H1 (cell line): Measurements from ENCODE around the gene ASIC1. TPM values are rescaled to one million over a fixed set of nuclear protein-coding genes. Genes with fewer than 3 reads are reported as not detected.

Experiments used
- CTCF ChIA-PET: fragments of 300-600 bp; sonication (Branson Sonifier 250); formaldehyde crosslinking; loops from one replicate; lab custom pipeline; 2021; ENCODE audit not compliant: partially characterized antibody; lab: Charles Lee
- POLR2A ChIA-PET: fragments of 300-600 bp; sonication (Branson Sonifier 250); formaldehyde crosslinking; loops from one replicate; lab custom pipeline; 2021; ENCODE audit warnings: inconsistent platforms; ENCODE audit not compliant: partially characterized antibody; lab: Charles Lee
- DNase-seq, 2 experiments: peaks; one replicate each; pipeline versions ENCODE4 v3.0.0 to v3.0.0-alpha.2; 2010 to 2022; ENCODE audit warnings: low spot score in 2 of 2, low read depth in 1 of 2, mixed read lengths in 1 of 2
- FAIRE-seq: peaks from 2 replicates; lab custom pipeline; 2011; peaks lifted over from hg19 to GRCh38; lab: Jason Lieb, UNC
- H2AFZ ChIP-seq: 2 replicates; pipeline ENCODE4 v1.8.1; 2012; ENCODE audit warnings: low read length, inconsistent platforms
- H2AK5ac ChIP-seq: 2 replicates; pipeline ENCODE4 v1.6.1; 2013; ENCODE audit warnings: low read depth, low read length
- H2BK120ac ChIP-seq: replicated peaks from 2 replicates; pipeline ENCODE3; 2013; ENCODE audit warnings: low read depth, low read length, inconsistent platforms
- H2BK12ac ChIP-seq: 2 replicates; pipeline ENCODE4 v1.6.1; 2013; ENCODE audit warnings: low read depth, low read length
- H2BK15ac ChIP-seq: 2 replicates; pipeline ENCODE4 v1.6.1; 2013; ENCODE audit warnings: low read length
- H2BK20ac ChIP-seq: 2 replicates; pipeline ENCODE4 v1.6.1; 2013; ENCODE audit warnings: low read length
- H2BK5ac ChIP-seq: 2 replicates; pipeline ENCODE4 v1.6.1; 2013; ENCODE audit warnings: low read depth, low read length
- H3K14ac ChIP-seq: 2 replicates; pipeline ENCODE4 v1.6.1; 2013; ENCODE audit warnings: inconsistent platforms; ENCODE audit not compliant: insufficient read length
- H3K18ac ChIP-seq: 2 replicates; pipeline ENCODE4 v1.6.1; 2013; ENCODE audit warnings: low read length; ENCODE audit errors: extremely low read depth
- H3K23ac ChIP-seq: 2 replicates; pipeline ENCODE4 v1.6.1; 2013; ENCODE audit warnings: inconsistent platforms; ENCODE audit not compliant: insufficient read length
- H3K23me2 ChIP-seq: 2 replicates; pipeline ENCODE4 v1.6.1; 2013; ENCODE audit warnings: low read depth, low read length
- H3K27ac ChIP-seq: 2 replicates; pipeline ENCODE4 v1.6.1; 2011; ENCODE audit warnings: low read depth, low read length, inconsistent platforms
- H3K27me3 ChIP-seq, 4 experiments: replicated peaks in 1 of 4; 1 replicate in 1 of 4; 2 replicates in 3 of 4; pipeline versions ENCODE4 v1.6.1 to v1.8.1; 2011 to 2013; ENCODE audit warnings: low read length in 3 of 4, mild to moderate bottlenecking in 3 of 4, inconsistent platforms in 2 of 4, mixed read lengths in 2 of 4, moderate library complexity in 1 of 4; ENCODE audit not compliant: control insufficient read depth in 3 of 4, insufficient read depth in 3 of 4; ENCODE audit errors: extremely low read depth in 1 of 4
- H3K36me3 ChIP-seq, 4 experiments: 2 replicates each; pipeline versions ENCODE4 v1.6.1 to v1.8.1; 2011 to 2013; ENCODE audit warnings: mild to moderate bottlenecking in 4 of 4, low read length in 3 of 4, moderate library complexity in 2 of 4, control low read depth in 1 of 4, inconsistent platforms in 1 of 4; ENCODE audit not compliant: insufficient read depth in 4 of 4, control insufficient read depth in 2 of 4
- H3K4ac ChIP-seq: replicated peaks from 2 replicates; pipeline ENCODE3; 2013; ENCODE audit warnings: low read length, low read depth, mixed read lengths, inconsistent platforms; ENCODE audit not compliant: insufficient read length
- H3K4me1 ChIP-seq, 4 experiments: replicated peaks in 1 of 4; 1 replicate in 1 of 4; 2 replicates in 3 of 4; pipeline versions ENCODE4 v1.6.1 to v1.8.1; 2011 to 2013; ENCODE audit warnings: low read length in 3 of 4, inconsistent platforms in 2 of 4, mixed read lengths in 1 of 4; ENCODE audit not compliant: insufficient read depth in 4 of 4, control insufficient read depth in 3 of 4
- H3K4me2 ChIP-seq, 2 experiments: 2 replicates each; pipeline versions ENCODE4 v1.6.1 to v1.8.1; 2011 to 2013; ENCODE audit warnings: low read depth in 2 of 2, low read length in 2 of 2, control low read depth in 1 of 2, inconsistent platforms in 1 of 2, mild to moderate bottlenecking in 1 of 2; ENCODE audit not compliant: insufficient read depth in 1 of 2
- H3K4me3 ChIP-seq, 4 experiments: fragments of 200-600, 300-600 bp in 1 of 4; sonication (generic), shearing (Covaris generic), sonication (Bioruptor Twin) in 1 of 4; 2 replicates each; pipeline versions ENCODE4 v1.5.1 to v1.8.1; 2011 to 2016; ENCODE audit warnings: low read length in 4 of 4, low read depth in 3 of 4, control low read depth in 2 of 4, inconsistent platforms in 2 of 4, mild to moderate bottlenecking in 2 of 4, mixed read lengths in 1 of 4, moderate library complexity in 1 of 4; ENCODE audit not compliant: insufficient read depth in 2 of 4; ENCODE audit errors: extremely low read depth in 1 of 4
- H3K56ac ChIP-seq: replicated peaks from 2 replicates; pipeline ENCODE3; 2013; ENCODE audit warnings: low read depth, mild to moderate bottlenecking, mixed read lengths, low read length, inconsistent platforms; ENCODE audit not compliant: insufficient read length
- H3K79me1 ChIP-seq: 2 replicates; pipeline ENCODE4 v1.6.1; 2013; ENCODE audit warnings: low read depth, low read length, control low read depth
- H3K79me2 ChIP-seq, 2 experiments: 2 replicates each; pipeline versions ENCODE4 v1.6.1 to v1.8.1; 2012 to 2013; ENCODE audit warnings: low read length in 2 of 2, mild to moderate bottlenecking in 2 of 2, inconsistent platforms in 1 of 2; ENCODE audit not compliant: insufficient read depth in 2 of 2, control insufficient read depth in 1 of 2
- H3K9ac ChIP-seq, 4 experiments: replicated peaks in 1 of 4; 1 replicate in 1 of 4; 2 replicates in 3 of 4; pipeline versions ENCODE4 v1.6.1 to v1.8.1; 2011 to 2013; ENCODE audit warnings: low read depth in 3 of 4, low read length in 3 of 4, control low read depth in 2 of 4, mild to moderate bottlenecking in 2 of 4, moderate library complexity in 2 of 4, inconsistent platforms in 1 of 4; ENCODE audit errors: extremely low read depth in 1 of 4
- H3K9me3 ChIP-seq, 2 experiments: 2 replicates each; pipeline versions ENCODE4 v1.6.1 to v1.8.1; 2012 to 2013; ENCODE audit warnings: mild to moderate bottlenecking in 2 of 2, moderate library complexity in 2 of 2, control low read depth in 1 of 2, inconsistent platforms in 1 of 2, low read depth in 1 of 2, low read length in 1 of 2, mixed read lengths in 1 of 2; ENCODE audit not compliant: insufficient read depth in 2 of 2
- H4K20me1 ChIP-seq, 2 experiments: replicated peaks in 1 of 2; 2 replicates each; pipeline versions ENCODE3 to v1.8.1; 2011 to 2013; ENCODE audit warnings: inconsistent platforms in 2 of 2, low read length in 2 of 2, mild to moderate bottlenecking in 1 of 2; ENCODE audit not compliant: insufficient read depth in 2 of 2, control insufficient read depth in 1 of 2
- H4K5ac ChIP-seq: 2 replicates; pipeline ENCODE4 v1.6.1; 2013; ENCODE audit warnings: low read length, low read depth, mixed read lengths, inconsistent platforms; ENCODE audit not compliant: insufficient read length
- H4K8ac ChIP-seq: 2 replicates; pipeline ENCODE4 v1.8.0; 2013; ENCODE audit warnings: mild to moderate bottlenecking, moderate library complexity, low read length, inconsistent platforms; ENCODE audit not compliant: insufficient read depth; ENCODE audit errors: extremely low read depth
- H4K91ac ChIP-seq: replicated peaks from 2 replicates; pipeline ENCODE3; 2013; ENCODE audit warnings: low read length, mixed read lengths, inconsistent platforms; ENCODE audit not compliant: insufficient read length
- BCL11A ChIP-seq, 2 experiments: IDR thresholded peaks; one replicate each; pipeline ENCODE4 v1.6.1; 2011; ENCODE audit warnings: low read depth in 2 of 2, low read length in 2 of 2, mild to moderate bottlenecking in 2 of 2
- CEBPB ChIP-seq: IDR thresholded peaks from 2 replicates; pipeline ENCODE4 v1.6.1; 2012; ENCODE audit warnings: low read depth, low read length
- FOSL1 ChIP-seq: IDR thresholded peaks from 2 replicates; pipeline ENCODE4 v1.6.1; 2011; ENCODE audit warnings: mild to moderate bottlenecking, low read depth, low read length, moderate library complexity; ENCODE audit not compliant: insufficient read depth
- GABPA ChIP-seq: IDR thresholded peaks from 2 replicates; pipeline ENCODE4 v1.6.1; 2011; ENCODE audit warnings: mild to moderate bottlenecking, low read length, moderate library complexity, borderline replicate concordance; ENCODE audit not compliant: insufficient read depth
- HDAC6 ChIP-seq: IDR thresholded peaks from one replicate; pipeline ENCODE4 v1.7.1; 2012; ENCODE audit warnings: low read depth, mild to moderate bottlenecking, inconsistent platforms, low read length, moderate library complexity
- KDM4A ChIP-seq: IDR thresholded peaks from one replicate; pipeline ENCODE4 v1.7.1; 2012; ENCODE audit warnings: low read depth, mild to moderate bottlenecking, moderate library complexity, low read length, inconsistent platforms; ENCODE audit not compliant: severe bottlenecking
- POLR2AphosphoS5 ChIP-seq: IDR thresholded peaks from 2 replicates; pipeline ENCODE4 v1.6.1; 2011; ENCODE audit warnings: low read depth, low read length
- RNF2 ChIP-seq: fragments of 200-900, 300-1000 bp; sonication (generic); IDR thresholded peaks from 2 replicates; pipeline ENCODE4 v1.7.1; 2016; ENCODE audit warnings: borderline replicate concordance, low read depth, mild to moderate bottlenecking, antibody characterized with exemption, low read length; ENCODE audit not compliant: poor library complexity, severe bottlenecking; ENCODE audit errors: missing control alignments
- SIN3A ChIP-seq, 2 experiments: IDR thresholded peaks in 1 of 2; conservative IDR thresholded peaks in 1 of 2; 2 replicates each; pipeline ENCODE4 v1.6.1; 2011 to 2012; ENCODE audit warnings: low read length in 2 of 2, improper control_type of control experiment in 1 of 2, low read depth in 1 of 2, mild to moderate bottlenecking in 1 of 2
- SIRT6 ChIP-seq: IDR thresholded peaks from one replicate; pipeline ENCODE4 v1.7.1; 2012; ENCODE audit warnings: low read length, inconsistent platforms
- ZNF274 ChIP-seq: IDR thresholded peaks from 2 replicates; pipeline ENCODE4 v1.7.0; 2012; ENCODE audit warnings: low read length, borderline replicate concordance; ENCODE audit errors: extremely low read depth
- WGBS, 2 experiments: shearing (Covaris generic) in 1 of 2; methylation state at CpG; one replicate each; pipeline versions ENCODE4 v1.1.6 to v1.1.7; 2013 to 2015; ENCODE audit warnings: low lambda C conversion rate in 2 of 2, mixed read lengths in 2 of 2, inconsistent platforms in 1 of 2, low coverage in 1 of 2, missing lambda C conversion rate in 1 of 2; ENCODE audit not compliant: insufficient replicate concordance in 2 of 2, insufficient coverage in 1 of 2, insufficient read length in 1 of 2; ENCODE audit errors: extremely low coverage in 1 of 2, missing lambda C conversion rate in 1 of 2; 5-methylcytosine and 5-hydroxymethylcytosine counted together
- polyA plus RNA-seq, 7 experiments: library from polyadenylated mRNA; depleted of rRNA in 3 of 7; stranded (reverse) in 5 of 7; unstranded in 2 of 7; fragments of >200 nt in 5 of 7; fragments of 200-250 nt in 2 of 7; gene quantifications; 1 replicate in 5 of 7; 2 replicates in 1 of 7; 4 replicates in 1 of 7; pipeline versions ENCODE4 v1.2.1 to v1.2.3, GENCODE V29; 2011 to 2013; ENCODE audit warnings: missing spikeins in 2 of 7, mixed read lengths in 2 of 7
- total RNA-seq: library from RNA; stranded (reverse); fragmentation: NEBNext Ultra II Directional; extraction: Animal tissue kit (Norgen Biotek cat#: 25700); gene quantifications from 2 replicates; pipeline ENCODE4 v1.2.1, GENCODE V29; 2021

Gene ASIC1
- total and polyA plus RNA-seq, 2 of the 8 experiments (the other 6 are each of a cell fraction or from before 2014, with no cell fraction given), result 2.4 to 4.4 TPM

DNA sequence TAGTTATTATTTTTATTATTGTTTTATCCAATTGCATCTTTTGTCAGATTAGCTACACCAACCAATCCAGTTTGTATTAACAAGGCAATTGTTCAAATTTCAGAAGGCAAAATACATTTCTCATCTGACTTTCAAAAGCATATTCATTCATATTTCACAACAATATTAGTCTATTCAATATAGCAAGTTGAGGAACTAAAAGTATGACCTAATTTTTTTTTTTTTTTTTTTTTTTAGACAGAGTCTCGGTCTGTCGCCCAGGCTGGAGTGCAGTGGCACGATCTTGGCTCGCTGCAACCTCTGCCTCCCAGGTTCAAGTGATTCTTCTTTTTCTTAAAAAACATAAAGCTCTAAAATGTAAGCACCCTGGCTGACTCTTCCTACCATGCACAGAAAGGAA lies 71.9 kb downstream of the ASIC1 start:
- H3K4me2 ChIP-seq, result no peak overlapping the region
- CTCF ChIA-PET, result interaction anchor here (0.6 to 4.2 kb wide), 8 partner anchors 14 to 185 kb away, joined by 3 to 38 read pairs (median 6); partner anchors contain the start of gene COX14
- H2AFZ ChIP-seq, result no peak overlapping the region
- no peaks in the 10 kb centered on the region for H3K27me3 ChIP-seq
- H3K9ac ChIP-seq, result no peak overlapping the region
- no peak overlapping the region for H3K23ac ChIP-seq
- H2AK5ac ChIP-seq, result no peak overlapping the region
- H4K20me1 ChIP-seq, result peaks cover 0 to 3% of the 10 kb centered on the region in 2 experiments
- POLR2A ChIA-PET, result interaction anchor here (0.5 to 4.2 kb wide), 11 partner anchors 9 to 1415 kb away, joined by 3 to 19 read pairs (median 4); partner anchors contain the start of genes CERS5, COX14 and GPD1
- H3K36me3 ChIP-seq, result peaks cover 16 to 48% (median 31%) of the 10 kb centered on the region in 4 experiments; a peak in 7 of 8 replicates
- no peak overlapping the region for H2BK120ac ChIP-seq
- no peak overlapping the region for H2BK15ac ChIP-seq
- no peaks in the 10 kb centered on the region for H3K23me2 ChIP-seq
- no peaks in the 10 kb centered on the region for H3K4me1 ChIP-seq
- H3K4ac ChIP-seq, result no peak overlapping the region
- H2BK12ac ChIP-seq, result no peak overlapping the region
- no peak overlapping the region for H4K5ac ChIP-seq
- H4K91ac ChIP-seq, result no peak overlapping the region
- no peaks in the 10 kb centered on the region for H3K9me3 ChIP-seq
- no peaks in the 10 kb centered on the region for H3K79me2 ChIP-seq
- no peak for TF ChIP-seq BCL11A (IDR thresholded peaks at IDR 0.05; ENCODE audit: low read depth in 2 of 2, low read length in 2 of 2)
- no peak for TF ChIP-seq RNF2
- TF ChIP-seq SIRT6, result no peak
- no peak for TF ChIP-seq CEBPB
- no peak for TF ChIP-seq POLR2AphosphoS5
- TF ChIP-seq SIN3A (conservative IDR thresholded peaks at IDR 0.05 in 1 of 2, IDR thresholded peaks at IDR 0.05 in 1 of 2; ENCODE audit: low read depth in 1 of 2, low read length in 2 of 2), result no peak
- no peak for TF ChIP-seq ZNF274
- TF ChIP-seq GABPA, result no peak
- TF ChIP-seq HDAC6, result no peak
- TF ChIP-seq FOSL1, result no peak
- TF ChIP-seq KDM4A, result no peak
- DNase-seq, result no peak
- H2BK20ac ChIP-seq, result no peak overlapping the region
- H3K27ac ChIP-seq, result no peak overlapping the region
- no peak for FAIRE-seq
- no peak overlapping the region for H3K4me3 ChIP-seq
- H2BK5ac ChIP-seq, result no peak overlapping the region
- H4K8ac ChIP-seq, result no peak overlapping the region
- no peak overlapping the region for H3K56ac ChIP-seq
- no peaks in the 10 kb centered on the region for H3K79me1 ChIP-seq
- no peak overlapping the region for H3K14ac ChIP-seq
- WGBS, 2 experiments, result 83% methylated on average over 3 of the region's 4 CpGs; no CpG with 5 or more reads in 1 of the 2 experiments
- H3K18ac ChIP-seq, result no peak overlapping the region
